GM11168 (cell line): ENCODE results near the gene ST6GAL1.
"Not testable (repeated sequence)": the region's sequence is repeated elsewhere in the genome, so short reads cannot be mapped to it uniquely, and the experiment has no call there.

Source experiments
- in situ Hi-C: fragments of 300-500 bp; cut with MboI; formaldehyde crosslinking; loops from one replicate; pipeline ENCODE4 v1.12.0; 2022; ENCODE audit warnings: low sequenced_read_pairs; ENCODE audit not compliant: unreplicated experiment

The ST6GAL1 gene

GRCh38 chr3:186964071-186964470, 33.7 kb downstream of the ST6GAL1 start:
- in situ Hi-C loops, result no loop called here

- in situ Hi-C loops, result no loop called here
Observed at GRCh38 chr3:186964616-186965015, 34.3 kb downstream of the ST6GAL1 start.

- in situ Hi-C loops, result no loop called here
Observed at GRCh38 chr3:186965141-186965879, 35.0 kb downstream of the ST6GAL1 start.

- in situ Hi-C loops, result no loop called here
Observed at GRCh38 chr3:186966406-186966805, 36.1 kb downstream of the ST6GAL1 start.

GRCh38 chr3:186967236-186967635, 36.9 kb downstream of the ST6GAL1 start:
- in situ Hi-C loops, result not testable (repeated sequence)

- in situ Hi-C loops, result no loop called here
Observed at GRCh38 chr3:186967686-186968085, 37.4 kb downstream of the ST6GAL1 start.

GRCh38 chr3:186969607-186970006, 39.3 kb downstream of the ST6GAL1 start:
- in situ Hi-C loops, result no loop called here

- in situ Hi-C loops, result not testable (repeated sequence)
Observed at GRCh38 chr3:186971106-186971505, 40.8 kb downstream of the ST6GAL1 start.

- in situ Hi-C loops, result no loop called here
Observed at GRCh38 chr3:186971578-186971977, 41.3 kb downstream of the ST6GAL1 start.

GRCh38 chr3:186973702-186974101, 43.4 kb downstream of the ST6GAL1 start:
- in situ Hi-C loops, result no loop called here

- in situ Hi-C loops, result no loop called here
Observed at GRCh38 chr3:186974824-186975313, 44.5 kb downstream of the ST6GAL1 start.

GRCh38 chr3:186975726-186976125, 45.4 kb downstream of the ST6GAL1 start:
- in situ Hi-C loops, result no loop called here

GRCh38 chr3:186976837-186977750, 46.8 kb downstream of the ST6GAL1 start:
- in situ Hi-C loops, result no loop called here

- in situ Hi-C loops, result no loop called here
Observed at GRCh38 chr3:186978712-186979111, 48.4 kb downstream of the ST6GAL1 start.

GRCh38 chr3:186979852-186980251, 49.5 kb downstream of the ST6GAL1 start:
- in situ Hi-C loops, result no loop called here

- in situ Hi-C loops, result no loop called here
Observed at GRCh38 chr3:186980989-186981388, 50.7 kb downstream of the ST6GAL1 start.

- in situ Hi-C loops, result no loop called here
Observed at GRCh38 chr3:186983659-186984058, 53.3 kb downstream of the ST6GAL1 start.

GRCh38 chr3:186984064-186984463, 53.7 kb downstream of the ST6GAL1 start:
- in situ Hi-C loops, result no loop called here

- in situ Hi-C loops, result no loop called here
Observed at GRCh38 chr3:186985661-186986364, 55.5 kb downstream of the ST6GAL1 start.

GRCh38 chr3:186986406-186986805, 56.1 kb downstream of the ST6GAL1 start:
- in situ Hi-C loops, result no loop called here

GRCh38 chr3:186986816-186987215, 56.5 kb downstream of the ST6GAL1 start:
- in situ Hi-C loops, result no loop called here
